GM19099 (cell line): ENCODE results near the gene FZR1.

Experiments
- POLR2A ChIP-seq: IDR thresholded peaks from 3 replicates; pipeline ENCODE4 v1.6.1; 2011; ENCODE audit warnings: low read depth; ENCODE audit not compliant: insufficient read length; ENCODE audit errors: extremely low read depth

The FZR1 gene

DNA sequence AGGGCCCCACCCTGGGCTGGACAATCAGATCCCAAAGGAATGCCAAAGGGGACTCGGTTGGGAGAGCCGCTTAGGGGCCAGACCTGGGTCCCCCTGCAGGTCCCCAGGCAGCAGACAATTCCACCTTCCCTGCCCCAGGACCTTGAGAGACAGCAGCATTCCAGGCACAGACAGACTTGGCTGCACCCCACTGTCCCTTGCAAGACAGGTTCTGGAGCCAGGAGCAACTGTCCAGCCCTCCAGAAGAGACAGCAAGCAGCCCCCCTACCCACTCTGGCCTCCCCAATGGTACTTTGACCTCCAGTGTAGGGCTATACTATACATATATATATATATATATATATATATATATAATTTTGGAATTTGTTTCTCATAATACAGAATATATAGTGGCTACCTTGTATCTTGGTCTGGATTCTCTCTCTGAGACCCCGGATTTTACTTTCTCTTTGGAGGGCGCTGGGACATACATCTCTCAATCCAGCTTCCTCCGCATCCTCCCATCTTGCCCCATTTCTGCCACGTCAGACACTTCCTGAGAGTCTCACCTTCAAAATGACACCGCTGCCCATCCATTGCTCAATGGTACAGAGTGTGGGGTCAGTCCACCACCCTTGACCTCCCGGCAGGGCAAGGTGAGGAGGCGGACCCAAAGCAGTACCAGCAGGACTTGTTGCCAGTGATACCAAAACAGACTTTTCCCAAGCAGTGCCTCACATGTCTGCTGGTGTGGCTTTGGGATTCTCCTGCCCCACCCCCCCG lies 38.5 kb upstream of the FZR1 start:
- no peak for TF ChIP-seq POLR2A

DNA sequence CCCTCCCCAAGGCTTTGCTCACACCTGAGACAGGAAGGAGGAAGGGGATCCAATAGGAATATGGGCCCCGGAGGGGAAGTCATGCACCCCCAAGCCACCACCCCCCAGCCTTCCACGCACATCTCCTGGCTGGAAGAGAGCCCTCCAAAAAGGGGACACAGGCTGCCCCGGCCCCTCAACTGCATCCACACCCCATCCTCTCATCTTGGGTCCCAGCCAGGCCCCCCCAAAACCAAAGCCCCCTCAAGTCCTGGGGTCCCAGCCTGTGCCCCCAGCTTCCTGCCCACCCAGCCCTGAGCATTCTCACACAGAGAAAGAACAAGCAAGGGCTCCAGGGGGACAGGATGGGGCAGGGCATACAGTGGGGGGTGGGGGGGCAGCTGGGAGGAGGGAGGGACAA lies 37.9 kb upstream of the FZR1 start:
- TF ChIP-seq POLR2A: no peak

DNA sequence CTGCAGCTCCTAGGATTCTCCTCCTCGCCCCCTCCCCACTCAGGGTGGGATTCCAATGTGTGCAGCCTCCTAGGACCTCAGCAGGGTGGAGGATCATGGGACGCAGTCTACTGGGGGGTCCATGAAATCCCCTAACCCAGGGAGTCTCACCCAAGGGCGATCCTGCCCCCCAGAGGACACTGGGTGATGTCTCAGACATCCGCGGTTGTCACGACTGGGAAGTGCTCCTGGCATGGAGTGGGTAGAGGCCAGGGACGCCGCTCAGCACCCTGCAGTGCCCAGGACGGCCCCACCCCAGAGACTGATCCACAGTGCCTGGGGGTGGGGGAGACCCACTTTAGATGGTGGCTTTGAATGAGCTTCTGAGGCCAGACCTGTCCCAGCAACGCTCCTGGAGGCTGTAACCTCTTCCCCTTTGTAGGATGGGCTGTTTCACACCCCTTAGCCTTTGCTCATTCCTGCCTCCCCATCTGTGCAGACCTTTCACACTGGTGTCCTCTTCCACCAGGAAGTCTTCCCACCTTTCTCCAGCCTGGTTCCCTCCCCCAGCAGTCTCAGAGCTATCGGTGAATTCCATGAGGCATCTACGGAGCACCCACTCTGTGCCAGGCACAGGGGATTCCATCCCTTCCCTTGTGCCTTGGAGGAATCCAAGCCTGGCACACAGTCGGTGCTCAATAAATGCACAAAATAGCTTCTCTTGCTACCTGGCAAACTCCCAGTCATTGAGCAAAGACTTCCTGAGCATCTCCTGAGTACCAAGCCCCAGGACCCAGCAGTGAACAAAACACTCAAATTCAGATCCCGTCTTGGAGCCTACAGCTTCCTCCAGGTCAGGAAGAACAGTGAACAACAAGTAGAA lies 36.2 kb upstream of the FZR1 start:
- no peak for TF ChIP-seq POLR2A

DNA sequence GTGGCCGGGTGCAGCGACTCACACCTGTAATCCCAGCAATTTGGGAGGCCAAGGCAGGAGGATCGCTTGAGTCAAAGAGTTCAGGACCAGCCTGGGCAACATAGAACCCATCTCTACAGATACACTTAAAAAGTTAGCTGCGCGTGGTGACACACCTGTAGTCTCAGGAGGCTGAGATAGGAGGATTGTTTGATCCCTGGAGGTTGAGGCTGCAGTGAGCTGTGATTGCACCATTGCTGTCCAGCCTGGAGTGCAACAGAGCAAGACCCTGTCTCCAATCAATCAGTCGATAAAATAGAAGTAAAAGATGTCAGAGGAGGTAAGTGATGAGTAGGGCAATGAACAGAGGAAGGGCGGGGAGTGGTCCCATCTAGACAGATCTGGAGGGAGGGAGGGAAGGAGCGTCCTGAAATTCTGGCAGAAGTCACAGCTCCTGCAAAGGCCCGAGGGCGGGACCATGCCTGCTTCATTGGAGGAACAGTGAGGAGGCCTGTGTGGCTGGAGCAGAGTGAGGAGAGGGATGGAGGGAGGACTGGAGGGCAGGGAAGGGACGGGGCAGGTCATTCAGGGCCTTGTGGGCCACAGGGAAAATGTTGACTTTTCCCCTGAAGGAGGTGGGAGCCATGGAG lies 35.5 kb upstream of the FZR1 start:
- no peak for TF ChIP-seq POLR2A

DNA sequence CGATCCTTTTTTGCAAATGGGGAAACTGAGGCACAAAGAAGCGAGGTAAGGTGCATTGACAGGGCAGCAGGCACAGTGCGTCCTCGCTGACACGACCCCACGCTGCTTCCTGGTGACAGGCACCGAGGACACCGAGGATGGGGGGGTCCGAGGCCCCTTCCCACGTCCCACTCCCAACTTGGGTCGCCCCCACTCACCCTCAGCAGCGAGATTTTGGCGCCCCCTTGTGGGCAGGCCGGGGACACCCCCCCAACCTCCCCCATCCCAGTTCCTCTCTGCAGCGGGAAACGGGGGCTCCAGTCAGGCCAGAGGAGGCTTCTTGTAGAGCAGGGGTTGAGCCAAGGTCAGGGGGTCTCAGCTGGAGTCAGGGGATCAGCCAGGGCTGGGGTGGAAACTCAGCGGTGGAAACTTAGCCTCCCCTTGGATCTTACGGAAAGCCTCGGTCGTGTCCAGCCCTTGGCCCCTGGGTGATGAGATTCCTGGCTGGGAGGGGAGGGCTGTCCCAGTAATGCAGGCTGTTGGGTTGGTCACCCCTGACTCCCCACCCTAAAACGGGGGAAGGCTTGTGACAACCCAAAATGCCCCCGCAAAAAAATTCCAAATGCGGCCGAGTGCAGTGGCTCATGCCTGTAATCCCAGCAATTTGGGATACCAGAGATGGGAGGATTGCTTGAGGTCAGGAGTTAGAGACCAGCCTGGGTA lies 34.0 kb upstream of the FZR1 start:
- TF ChIP-seq POLR2A: no peak

DNA sequence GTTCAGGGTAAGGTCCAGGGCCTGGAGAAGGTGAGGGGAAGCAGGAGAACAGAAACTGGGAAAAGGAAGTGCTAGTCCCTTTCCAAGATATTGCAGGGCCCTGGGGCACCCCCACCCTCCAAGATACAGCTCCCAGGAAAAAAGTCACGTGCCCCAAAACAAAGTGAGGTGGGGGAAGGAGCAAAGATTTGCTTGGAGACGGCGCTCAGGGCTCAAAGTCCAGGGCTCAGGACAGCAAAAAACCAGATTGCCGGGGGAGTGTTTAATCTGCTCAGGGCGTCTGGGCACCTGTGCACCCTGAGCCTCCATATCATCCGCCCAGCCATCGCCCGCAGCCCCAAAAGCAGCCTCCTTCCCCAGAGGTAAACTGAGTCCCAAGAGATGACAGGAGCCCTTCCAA lies 32.1 kb upstream of the FZR1 start:
- no peak for TF ChIP-seq POLR2A

DNA sequence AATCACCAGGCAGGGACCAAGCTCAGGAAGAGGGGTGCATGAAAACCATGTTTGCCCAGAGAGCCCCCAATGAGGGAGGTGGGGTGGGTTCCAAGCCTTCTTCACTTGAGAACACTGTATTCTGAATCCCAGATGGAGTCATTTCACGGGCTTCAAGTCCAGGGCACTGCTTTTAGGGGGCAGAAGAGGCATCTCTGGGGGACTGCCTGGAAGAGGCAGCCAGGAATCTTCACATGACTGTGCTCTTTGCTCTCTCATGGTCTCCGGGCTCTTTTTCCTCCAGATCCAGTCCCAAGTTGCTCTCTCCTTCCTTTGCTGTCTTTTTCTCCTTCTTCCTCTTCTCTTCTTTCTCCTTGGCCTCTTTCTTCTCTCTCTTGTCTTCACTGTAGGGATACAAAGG lies 31.5 kb upstream of the FZR1 start:
- no peak for TF ChIP-seq POLR2A

DNA sequence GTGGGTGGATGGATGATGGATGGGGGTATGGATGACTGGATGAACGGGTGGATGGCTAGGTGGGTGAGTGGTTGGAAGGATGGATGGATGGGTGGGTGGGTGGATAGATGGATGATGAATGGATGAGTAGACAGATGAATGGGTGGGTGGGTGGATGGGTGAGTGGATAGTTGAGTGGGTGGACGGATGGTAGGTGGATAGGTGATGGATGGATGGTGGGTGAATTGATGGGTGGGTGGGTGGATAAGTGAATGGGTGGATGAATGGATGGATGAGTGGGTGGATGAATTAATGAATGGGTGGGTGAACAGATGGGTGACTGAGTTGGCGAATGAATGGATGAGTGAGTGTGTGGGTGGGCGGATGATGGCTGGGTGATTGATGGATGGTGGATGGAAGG lies 30.7 kb upstream of the FZR1 start:
- TF ChIP-seq POLR2A: no peak

DNA sequence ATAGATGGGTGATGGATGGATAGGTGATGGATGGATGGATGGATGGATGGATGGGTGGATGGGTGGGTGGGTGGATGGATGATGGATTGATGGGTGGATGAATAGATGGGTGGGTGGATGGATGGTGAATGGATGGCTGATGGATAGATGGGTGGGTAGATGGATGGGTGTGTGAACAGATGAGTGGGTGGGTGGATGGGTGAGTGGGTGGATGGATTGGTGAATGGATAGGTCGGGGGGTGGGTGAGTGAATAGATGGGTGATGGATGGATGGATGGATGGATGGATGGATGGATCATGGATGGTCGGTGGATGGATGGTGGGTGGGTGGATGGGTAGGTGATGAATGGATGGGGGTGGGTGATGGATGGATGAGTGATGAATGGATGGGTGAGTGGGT lies 29.3 kb upstream of the FZR1 start:
- TF ChIP-seq POLR2A: no peak

DNA sequence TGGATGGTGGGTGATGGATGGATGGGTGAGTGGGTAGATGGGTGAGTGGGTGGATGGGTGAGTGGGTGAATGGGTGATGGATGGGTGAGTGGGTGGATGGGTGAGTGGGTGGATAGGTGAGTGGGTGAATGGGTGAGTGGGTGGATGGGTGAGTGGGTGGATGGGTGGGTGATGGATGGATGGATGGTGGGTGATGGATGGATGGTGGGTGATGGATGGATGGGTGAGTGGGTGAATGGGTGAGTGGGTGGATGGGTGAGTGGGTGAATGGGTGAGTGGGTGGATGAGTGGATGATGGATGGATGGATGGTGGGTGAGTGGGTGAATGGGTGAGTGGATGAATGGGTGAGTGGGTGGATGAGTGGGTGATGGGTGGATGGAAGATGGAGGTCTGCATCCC lies 28.6 kb upstream of the FZR1 start:
- TF ChIP-seq POLR2A: no peak

DNA sequence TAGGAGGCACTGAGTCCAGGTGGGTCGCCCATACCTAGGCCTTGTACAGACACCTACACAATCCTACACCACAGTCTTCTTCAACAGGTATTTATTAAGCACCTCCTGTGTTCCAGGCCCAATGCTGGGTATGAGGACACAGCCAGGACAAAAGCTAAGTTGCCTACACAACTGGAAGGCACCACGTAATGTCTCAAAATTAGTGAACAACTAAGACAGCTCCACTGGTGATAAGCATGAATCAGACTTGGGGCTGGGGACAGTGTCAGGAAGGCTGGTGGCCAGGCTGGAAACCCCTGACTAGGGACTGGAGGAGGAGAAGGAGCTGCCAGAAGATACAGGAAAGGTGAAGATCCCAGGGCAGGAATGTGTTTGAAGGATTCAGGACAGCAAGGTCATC lies 28.2 kb upstream of the FZR1 start:
- TF ChIP-seq POLR2A: no peak

DNA sequence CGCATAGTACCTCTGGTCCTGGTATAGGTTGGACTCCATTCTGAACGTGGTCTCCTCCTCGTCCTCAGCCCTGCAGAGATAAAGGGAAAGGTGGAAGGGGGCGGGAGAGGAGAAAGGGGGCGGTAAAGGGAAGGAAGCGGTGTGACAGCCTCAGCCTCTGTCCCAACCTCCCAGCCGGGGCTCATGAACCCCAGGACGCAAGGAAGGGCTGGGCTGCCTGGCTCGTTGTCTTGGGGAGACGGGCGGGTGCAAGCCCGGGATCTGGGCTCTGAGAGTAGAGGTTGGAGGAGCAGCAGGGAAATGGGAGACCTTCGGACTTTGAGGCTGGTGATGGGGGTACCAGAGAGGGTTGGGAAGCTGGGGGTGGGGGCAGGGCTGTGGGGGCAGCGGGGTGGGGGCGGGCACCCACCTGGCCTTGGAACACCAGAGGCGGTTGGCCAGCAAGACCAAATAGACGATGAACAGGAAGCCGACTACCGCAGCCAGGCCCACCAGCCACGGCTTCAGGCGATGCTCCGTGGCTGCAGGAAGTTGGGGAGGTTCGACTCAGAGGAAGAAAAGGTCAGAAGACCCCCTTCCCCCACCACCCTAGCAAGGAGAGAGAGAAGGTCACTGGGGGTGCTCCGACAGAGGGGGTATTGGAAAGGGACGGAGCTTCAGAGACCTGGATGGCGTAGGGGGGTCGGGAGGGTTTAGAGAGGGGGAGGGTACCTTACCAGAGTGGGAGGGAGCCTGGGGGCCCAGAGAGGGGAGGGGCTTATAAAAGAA lies 27.5 kb upstream of the FZR1 start:
- TF ChIP-seq POLR2A: no peak

DNA sequence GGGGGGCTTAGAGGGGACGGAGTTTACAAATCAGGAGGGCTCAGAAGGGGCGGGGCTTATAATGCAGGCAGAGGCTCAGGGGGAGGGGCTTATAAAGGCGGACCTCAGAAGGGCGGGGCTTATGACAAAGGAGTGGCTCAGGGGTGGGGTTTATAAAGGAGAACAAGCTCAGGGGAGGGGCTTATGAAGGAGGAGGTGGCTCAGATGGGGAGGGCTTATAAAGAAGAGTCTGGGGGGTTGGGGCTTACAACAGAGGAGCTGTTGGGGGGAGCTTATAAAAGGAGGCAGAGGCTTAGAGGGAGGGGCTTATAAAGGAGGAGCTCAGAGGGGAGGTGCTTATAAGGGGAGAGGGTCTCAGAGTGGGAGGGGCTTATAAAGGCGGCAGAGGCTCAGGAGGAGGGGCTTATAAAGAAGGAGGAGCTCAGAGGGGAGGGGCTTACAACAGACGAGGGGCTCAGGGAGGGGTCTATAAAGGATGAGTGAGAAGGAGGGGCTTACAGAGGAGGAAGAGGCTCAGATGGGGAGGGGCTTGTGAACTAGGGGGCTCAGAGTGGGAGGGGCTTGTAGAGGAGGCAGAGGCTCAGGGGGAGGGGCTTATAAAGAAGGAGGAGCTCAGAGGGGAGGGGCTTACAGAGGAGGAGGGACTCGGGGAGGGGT lies 26.8 kb upstream of the FZR1 start:
- no peak for TF ChIP-seq POLR2A

DNA sequence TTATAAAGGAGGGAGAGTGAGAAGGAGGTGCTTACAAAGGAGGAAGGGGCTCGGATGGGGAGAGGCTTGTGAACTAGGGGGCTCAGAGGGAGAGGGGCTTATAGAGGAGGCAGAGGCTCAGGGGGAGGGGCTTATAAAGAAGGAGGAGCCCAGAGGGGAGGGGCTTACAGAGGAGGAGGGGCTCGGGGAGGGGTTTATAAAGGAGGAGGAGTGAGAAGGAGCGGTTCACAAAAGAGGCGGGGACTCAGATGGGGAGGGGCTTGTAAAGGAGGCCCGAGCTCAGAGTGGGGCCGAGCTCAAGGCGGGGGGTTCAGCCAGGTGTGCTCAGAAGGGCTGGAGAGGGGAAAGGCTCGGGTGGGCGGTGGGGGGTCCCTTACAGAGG lies 26.3 kb upstream of the FZR1 start:
- no peak for TF ChIP-seq POLR2A

DNA sequence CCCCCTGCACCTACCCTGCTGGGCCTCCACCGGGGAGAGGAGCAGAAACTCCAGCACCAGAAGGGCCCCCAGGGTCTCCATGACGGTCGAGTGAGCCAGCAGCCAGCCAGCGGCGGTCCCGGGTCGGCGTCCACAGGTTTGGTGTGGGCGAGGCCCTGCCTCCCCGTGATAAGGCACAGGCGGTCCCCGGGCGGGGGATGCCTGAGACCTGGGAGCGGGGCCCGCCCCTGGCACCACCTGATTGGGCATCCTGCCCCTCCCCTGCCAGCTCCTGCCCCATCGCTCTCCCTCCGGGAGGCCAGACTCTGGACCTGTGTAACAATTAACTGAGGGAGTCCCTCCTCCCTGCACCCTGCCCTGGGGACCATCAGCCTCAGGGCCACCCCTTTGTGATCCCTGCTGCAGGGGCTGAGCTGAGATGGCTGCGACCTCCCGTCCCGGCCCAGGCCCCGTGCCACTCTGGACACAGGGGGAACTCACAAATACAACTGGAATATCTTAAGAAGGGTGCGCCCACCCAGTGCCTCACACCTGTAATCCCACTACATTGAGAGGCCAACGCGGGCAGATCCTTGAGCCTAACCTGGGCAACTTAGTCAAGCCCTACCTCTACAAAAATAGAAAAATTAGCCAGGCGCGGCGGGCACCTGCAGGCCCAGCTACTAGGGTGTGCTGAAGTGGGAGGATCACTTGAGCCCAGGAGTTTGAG lies 25.6 kb upstream of the FZR1 start, which contains the start of gene SMIM24:
SMIM24 (minus strand) TSS at position 143 of the 709 bp plus-strand sequence; CDS start at position 81, 62 bp downstream.
- no peak for TF ChIP-seq POLR2A
